SK-N-SH treated with all-trans-retinoic acid at 6 μM for 48 hours (cell line): ENCODE measurements around the gene TAF5.

ENCODE experiments used
- ARNTL ChIP-seq: fragments of 450-650 bp; formaldehyde crosslinking; IDR thresholded peaks from 2 replicates; pipeline ENCODE4 v1.5.0; 2020; ENCODE audit warnings: low read depth, mild to moderate bottlenecking, moderate library complexity, borderline replicate concordance
- PPARA ChIP-seq: fragments of 250-450 bp; sonication (Bioruptor Pico); IDR thresholded peaks from 2 replicates; pipeline ENCODE4 v1.5.0; 2020; ENCODE audit warnings: mild to moderate bottlenecking, borderline replicate concordance
- RARB ChIP-seq: fragments of 250-450 bp; sonication (Bioruptor Pico); IDR thresholded peaks from 2 replicates; pipeline ENCODE4 v1.8.0; 2021; ENCODE audit warnings: mild to moderate bottlenecking, moderate library complexity
- SNAI2 ChIP-seq: fragments of 250-450 bp; sonication (Bioruptor Pico); IDR thresholded peaks from 2 replicates; pipeline ENCODE4 v1.5.0; 2020; ENCODE audit warnings: mild to moderate bottlenecking, moderate library complexity
- TOX ChIP-seq: fragments of 250-450 bp; sonication (Bioruptor Pico); IDR thresholded peaks from 2 replicates; pipeline ENCODE4 v1.8.0; 2021; ENCODE audit warnings: mild to moderate bottlenecking, moderate library complexity, borderline replicate concordance
- ZFP3 ChIP-seq: fragments of 250-450 bp; sonication (Bioruptor Pico); IDR thresholded peaks from 2 replicates; pipeline ENCODE4 v1.5.0; 2020; ENCODE audit warnings: mild to moderate bottlenecking, moderate library complexity
- ZFP30 ChIP-seq: fragments of 450-650 bp; formaldehyde crosslinking; IDR thresholded peaks from 2 replicates; pipeline ENCODE4 v1.5.0; 2022; ENCODE audit warnings: mild to moderate bottlenecking, moderate library complexity
- ZNF565 ChIP-seq: fragments of 450-650 bp; formaldehyde crosslinking; conservative IDR thresholded peaks from 2 replicates; pipeline ENCODE4 v1.5.0; 2020; ENCODE audit warnings: low read depth, mild to moderate bottlenecking, moderate library complexity
- ZNF70 ChIP-seq: fragments of 450-650 bp; formaldehyde crosslinking; IDR thresholded peaks from 2 replicates; pipeline ENCODE4 v1.5.0; 2020; ENCODE audit warnings: mild to moderate bottlenecking, moderate library complexity
- TF ChIP-seq, protein P1 (sequence below): fragments of 250-450 bp; sonication (Bioruptor Pico); IDR thresholded peaks from 2 replicates; pipeline ENCODE4 v1.8.0; 2020; ENCODE audit warnings: mild to moderate bottlenecking, moderate library complexity, borderline replicate concordance
- TF ChIP-seq, protein P2 (sequence below): fragments of 250-450 bp; sonication (Bioruptor Pico); IDR thresholded peaks from 2 replicates; pipeline ENCODE4 v1.5.1; 2020; ENCODE audit warnings: low read depth, mild to moderate bottlenecking, moderate library complexity
- TF ChIP-seq, protein P3 (sequence below): fragments of 250-450 bp; sonication (Bioruptor Pico); IDR thresholded peaks from 2 replicates; pipeline ENCODE4 v1.8.0; 2021; ENCODE audit warnings: low read depth, mild to moderate bottlenecking, moderate library complexity, borderline replicate concordance
- TF ChIP-seq, protein P4 (sequence below): fragments of 250-450 bp; sonication (Bioruptor Pico); IDR thresholded peaks from 2 replicates; pipeline ENCODE4 v1.5.0; 2020; ENCODE audit warnings: mild to moderate bottlenecking, moderate library complexity

DNA sequence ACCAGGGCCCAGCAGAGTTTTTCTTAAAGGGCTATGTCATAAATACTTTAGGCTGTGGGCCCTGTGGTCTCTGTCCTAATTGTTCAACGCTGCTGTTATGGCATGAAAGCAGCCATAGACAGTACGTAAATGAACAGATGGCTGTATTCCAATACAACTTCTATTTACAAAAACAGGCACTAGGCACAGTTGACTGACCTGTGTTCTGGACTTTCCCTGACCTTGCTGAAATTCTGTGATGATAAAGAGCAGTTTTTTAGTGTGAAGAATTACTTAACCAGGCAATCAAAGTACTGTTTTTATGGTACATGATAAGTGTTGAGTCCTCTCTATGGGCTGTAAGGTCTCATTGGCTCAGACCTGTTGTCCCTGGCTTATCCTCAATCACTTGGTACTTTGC is 45.8 kb downstream of the TAF5 start:
- TF ChIP-seq, protein P1, sequence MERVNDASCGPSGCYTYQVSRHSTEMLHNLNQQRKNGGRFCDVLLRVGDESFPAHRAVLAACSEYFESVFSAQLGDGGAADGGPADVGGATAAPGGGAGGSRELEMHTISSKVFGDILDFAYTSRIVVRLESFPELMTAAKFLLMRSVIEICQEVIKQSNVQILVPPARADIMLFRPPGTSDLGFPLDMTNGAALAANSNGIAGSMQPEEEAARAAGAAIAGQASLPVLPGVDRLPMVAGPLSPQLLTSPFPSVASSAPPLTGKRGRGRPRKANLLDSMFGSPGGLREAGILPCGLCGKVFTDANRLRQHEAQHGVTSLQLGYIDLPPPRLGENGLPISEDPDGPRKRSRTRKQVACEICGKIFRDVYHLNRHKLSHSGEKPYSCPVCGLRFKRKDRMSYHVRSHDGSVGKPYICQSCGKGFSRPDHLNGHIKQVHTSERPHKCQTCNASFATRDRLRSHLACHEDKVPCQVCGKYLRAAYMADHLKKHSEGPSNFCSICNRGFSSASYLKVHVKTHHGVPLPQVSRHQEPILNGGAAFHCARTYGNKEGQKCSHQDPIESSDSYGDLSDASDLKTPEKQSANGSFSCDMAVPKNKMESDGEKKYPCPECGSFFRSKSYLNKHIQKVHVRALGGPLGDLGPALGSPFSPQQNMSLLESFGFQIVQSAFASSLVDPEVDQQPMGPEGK (CRISPR knock-in tag), result no peak
- TF ChIP-seq ZNF70, result no peak
- TF ChIP-seq, protein P2, sequence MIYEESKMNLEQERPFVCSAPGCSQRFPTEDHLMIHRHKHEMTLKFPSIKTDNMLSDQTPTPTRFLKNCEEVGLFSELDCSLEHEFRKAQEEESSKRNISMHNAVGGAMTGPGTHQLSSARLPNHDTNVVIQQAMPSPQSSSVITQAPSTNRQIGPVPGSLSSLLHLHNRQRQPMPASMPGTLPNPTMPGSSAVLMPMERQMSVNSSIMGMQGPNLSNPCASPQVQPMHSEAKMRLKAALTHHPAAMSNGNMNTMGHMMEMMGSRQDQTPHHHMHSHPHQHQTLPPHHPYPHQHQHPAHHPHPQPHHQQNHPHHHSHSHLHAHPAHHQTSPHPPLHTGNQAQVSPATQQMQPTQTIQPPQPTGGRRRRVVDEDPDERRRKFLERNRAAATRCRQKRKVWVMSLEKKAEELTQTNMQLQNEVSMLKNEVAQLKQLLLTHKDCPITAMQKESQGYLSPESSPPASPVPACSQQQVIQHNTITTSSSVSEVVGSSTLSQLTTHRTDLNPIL (CRISPR knock-in tag), result no peak
- no peak for TF ChIP-seq TOX (CRISPR knock-in tag)
- TF ChIP-seq ZFP3 (CRISPR knock-in tag), result no peak
- no peak for TF ChIP-seq ZNF565
- TF ChIP-seq, protein P3, sequence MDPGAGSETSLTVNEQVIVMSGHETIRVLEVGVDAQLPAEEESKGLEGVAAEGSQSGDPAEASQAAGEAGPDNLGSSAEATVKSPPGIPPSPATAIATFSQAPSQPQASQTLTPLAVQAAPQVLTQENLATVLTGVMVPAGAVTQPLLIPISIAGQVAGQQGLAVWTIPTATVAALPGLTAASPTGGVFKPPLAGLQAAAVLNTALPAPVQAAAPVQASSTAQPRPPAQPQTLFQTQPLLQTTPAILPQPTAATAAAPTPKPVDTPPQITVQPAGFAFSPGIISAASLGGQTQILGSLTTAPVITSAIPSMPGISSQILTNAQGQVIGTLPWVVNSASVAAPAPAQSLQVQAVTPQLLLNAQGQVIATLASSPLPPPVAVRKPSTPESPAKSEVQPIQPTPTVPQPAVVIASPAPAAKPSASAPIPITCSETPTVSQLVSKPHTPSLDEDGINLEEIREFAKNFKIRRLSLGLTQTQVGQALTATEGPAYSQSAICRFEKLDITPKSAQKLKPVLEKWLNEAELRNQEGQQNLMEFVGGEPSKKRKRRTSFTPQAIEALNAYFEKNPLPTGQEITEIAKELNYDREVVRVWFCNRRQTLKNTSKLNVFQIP (CRISPR knock-in tag), result no peak
- TF ChIP-seq ZFP30 (CRISPR knock-in tag), result no peak
- no peak for TF ChIP-seq ARNTL
- no peak for TF ChIP-seq SNAI2 (CRISPR knock-in tag)
- TF ChIP-seq, protein P4, sequence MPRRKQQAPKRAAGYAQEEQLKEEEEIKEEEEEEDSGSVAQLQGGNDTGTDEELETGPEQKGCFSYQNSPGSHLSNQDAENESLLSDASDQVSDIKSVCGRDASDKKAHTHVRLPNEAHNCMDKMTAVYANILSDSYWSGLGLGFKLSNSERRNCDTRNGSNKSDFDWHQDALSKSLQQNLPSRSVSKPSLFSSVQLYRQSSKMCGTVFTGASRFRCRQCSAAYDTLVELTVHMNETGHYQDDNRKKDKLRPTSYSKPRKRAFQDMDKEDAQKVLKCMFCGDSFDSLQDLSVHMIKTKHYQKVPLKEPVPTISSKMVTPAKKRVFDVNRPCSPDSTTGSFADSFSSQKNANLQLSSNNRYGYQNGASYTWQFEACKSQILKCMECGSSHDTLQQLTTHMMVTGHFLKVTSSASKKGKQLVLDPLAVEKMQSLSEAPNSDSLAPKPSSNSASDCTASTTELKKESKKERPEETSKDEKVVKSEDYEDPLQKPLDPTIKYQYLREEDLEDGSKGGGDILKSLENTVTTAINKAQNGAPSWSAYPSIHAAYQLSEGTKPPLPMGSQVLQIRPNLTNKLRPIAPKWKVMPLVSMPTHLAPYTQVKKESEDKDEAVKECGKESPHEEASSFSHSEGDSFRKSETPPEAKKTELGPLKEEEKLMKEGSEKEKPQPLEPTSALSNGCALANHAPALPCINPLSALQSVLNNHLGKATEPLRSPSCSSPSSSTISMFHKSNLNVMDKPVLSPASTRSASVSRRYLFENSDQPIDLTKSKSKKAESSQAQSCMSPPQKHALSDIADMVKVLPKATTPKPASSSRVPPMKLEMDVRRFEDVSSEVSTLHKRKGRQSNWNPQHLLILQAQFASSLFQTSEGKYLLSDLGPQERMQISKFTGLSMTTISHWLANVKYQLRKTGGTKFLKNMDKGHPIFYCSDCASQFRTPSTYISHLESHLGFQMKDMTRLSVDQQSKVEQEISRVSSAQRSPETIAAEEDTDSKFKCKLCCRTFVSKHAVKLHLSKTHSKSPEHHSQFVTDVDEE (CRISPR knock-in tag), result no peak
- no peak for TF ChIP-seq RARB (CRISPR knock-in tag)
- no peak for TF ChIP-seq PPARA (CRISPR knock-in tag)
